ENCODE results near the gene STARD3. TPM values are rescaled to one million over a fixed set of nuclear protein-coding genes. Genes with fewer than 3 reads are reported as not detected.

The STARD3 gene
- total and polyA plus RNA-seq, 2 of the 13 experiments (the other 11 are each of a cell fraction or from before 2014, with no cell fraction given), result 34.6 to 100 TPM

DNA sequence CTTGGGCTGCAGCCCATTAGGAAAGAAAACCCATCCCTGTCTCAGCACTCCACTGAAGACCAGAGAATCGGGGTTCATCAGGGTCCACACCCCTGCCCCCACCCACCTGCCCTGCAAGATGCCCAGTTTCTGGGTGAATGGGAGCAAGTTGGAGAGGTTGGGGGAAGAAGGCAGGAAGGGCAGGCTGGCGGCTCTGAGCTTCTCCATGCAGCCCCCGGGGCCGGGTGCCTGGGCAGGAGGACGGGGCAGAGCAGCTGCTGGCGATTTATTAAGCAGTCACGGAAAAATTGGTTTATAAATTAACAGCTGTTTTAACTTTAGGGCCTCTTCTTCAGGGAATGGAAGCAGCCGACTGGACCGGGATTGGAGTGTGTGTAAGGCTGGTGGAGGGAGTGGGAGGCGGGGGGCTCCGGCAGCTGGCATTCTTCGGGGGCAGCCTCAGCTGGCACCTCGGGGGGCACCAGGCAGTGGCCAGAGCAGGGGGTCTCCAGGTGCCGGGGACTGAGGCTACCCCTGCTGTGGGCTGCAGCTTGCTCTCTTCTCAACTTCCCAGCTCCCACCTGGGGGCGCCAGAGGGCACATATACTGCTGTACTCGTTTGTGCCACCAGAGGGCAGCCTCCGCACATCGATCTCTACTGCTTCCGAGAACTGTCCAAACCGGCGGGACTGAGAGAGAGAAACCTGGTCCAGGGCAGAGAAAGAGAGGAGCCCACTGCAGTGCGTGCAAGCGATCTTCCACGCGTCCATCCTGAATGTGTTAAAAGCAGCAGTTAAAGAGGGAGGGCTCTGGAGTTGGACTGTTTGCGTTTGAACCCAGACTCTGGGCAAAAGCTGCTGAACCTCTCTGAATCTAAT is 15.2 kb upstream of the STARD3 start (continued):
- TF ChIP-seq, protein P1, sequence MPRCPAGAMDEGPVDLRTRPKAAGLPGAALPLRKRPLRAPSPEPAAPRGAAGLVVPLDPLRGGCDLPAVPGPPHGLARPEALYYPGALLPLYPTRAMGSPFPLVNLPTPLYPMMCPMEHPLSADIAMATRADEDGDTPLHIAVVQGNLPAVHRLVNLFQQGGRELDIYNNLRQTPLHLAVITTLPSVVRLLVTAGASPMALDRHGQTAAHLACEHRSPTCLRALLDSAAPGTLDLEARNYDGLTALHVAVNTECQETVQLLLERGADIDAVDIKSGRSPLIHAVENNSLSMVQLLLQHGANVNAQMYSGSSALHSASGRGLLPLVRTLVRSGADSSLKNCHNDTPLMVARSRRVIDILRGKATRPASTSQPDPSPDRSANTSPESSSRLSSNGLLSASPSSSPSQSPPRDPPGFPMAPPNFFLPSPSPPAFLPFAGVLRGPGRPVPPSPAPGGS (CRISPR knock-in tag; IDR thresholded peaks at IDR 0.05), result 0 out of 2 replicates have a peak, but pooled peaks have one; percentile 16
- TF ChIP-seq, protein P2, sequence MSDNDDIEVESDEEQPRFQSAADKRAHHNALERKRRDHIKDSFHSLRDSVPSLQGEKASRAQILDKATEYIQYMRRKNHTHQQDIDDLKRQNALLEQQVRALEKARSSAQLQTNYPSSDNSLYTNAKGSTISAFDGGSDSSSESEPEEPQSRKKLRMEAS (IDR thresholded peaks at IDR 0.05), result peak; percentile 69
- no peak for TF ChIP-seq ZNF790 (CRISPR knock-in tag; IDR thresholded peaks at IDR 0.05; ENCODE audit: borderline replicate concordance)
- TF ChIP-seq ZNF644 (CRISPR knock-in tag; IDR thresholded peaks at IDR 0.05; ENCODE audit: low read depth), result no peak
- TF ChIP-seq, protein P3, sequence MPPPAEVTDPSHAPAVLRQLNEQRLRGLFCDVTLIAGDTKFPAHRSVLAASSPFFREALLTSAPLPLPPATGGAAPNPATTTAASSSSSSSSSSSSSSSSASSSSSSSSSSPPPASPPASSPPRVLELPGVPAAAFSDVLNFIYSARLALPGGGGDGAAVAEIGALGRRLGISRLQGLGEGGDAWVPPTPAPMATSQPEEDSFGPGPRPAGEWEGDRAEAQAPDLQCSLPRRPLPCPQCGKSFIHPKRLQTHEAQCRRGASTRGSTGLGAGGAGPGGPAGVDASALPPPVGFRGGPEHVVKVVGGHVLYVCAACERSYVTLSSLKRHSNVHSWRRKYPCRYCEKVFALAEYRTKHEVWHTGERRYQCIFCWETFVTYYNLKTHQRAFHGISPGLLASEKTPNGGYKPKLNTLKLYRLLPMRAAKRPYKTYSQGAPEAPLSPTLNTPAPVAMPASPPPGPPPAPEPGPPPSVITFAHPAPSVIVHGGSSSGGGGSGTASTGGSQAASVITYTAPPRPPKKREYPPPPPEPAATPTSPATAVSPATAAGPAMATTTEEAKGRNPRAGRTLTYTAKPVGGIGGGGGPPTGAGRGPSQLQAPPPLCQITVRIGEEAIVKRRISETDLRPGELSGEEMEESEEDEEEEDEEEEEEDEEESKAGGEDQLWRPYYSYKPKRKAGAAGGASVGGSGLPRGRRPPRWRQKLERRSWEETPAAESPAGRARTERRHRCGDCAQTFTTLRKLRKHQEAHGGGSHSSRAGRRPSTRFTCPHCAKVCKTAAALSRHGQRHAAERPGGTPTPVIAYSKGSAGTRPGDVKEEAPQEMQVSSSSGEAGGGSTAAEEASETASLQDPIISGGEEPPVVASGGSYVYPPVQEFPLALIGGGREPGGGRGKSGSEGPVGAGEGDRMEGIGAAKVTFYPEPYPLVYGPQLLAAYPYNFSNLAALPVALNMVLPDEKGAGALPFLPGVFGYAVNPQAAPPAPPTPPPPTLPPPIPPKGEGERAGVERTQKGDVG (CRISPR knock-in tag; IDR thresholded peaks at IDR 0.05; ENCODE audit: borderline replicate concordance), result 0 out of 2 replicates have a peak, but pooled peaks have one; percentile 47
- no peak for TF ChIP-seq TBX2 (CRISPR knock-in tag; IDR thresholded peaks at IDR 0.05; ENCODE audit: borderline replicate concordance)
- TF ChIP-seq MTF1 (CRISPR knock-in tag; IDR thresholded peaks at IDR 0.05), result no peak
- no peak for TF ChIP-seq SMAD1 (CRISPR knock-in tag; IDR thresholded peaks at IDR 0.05; ENCODE audit: borderline replicate concordance, low read depth)
- TF ChIP-seq, protein P4, sequence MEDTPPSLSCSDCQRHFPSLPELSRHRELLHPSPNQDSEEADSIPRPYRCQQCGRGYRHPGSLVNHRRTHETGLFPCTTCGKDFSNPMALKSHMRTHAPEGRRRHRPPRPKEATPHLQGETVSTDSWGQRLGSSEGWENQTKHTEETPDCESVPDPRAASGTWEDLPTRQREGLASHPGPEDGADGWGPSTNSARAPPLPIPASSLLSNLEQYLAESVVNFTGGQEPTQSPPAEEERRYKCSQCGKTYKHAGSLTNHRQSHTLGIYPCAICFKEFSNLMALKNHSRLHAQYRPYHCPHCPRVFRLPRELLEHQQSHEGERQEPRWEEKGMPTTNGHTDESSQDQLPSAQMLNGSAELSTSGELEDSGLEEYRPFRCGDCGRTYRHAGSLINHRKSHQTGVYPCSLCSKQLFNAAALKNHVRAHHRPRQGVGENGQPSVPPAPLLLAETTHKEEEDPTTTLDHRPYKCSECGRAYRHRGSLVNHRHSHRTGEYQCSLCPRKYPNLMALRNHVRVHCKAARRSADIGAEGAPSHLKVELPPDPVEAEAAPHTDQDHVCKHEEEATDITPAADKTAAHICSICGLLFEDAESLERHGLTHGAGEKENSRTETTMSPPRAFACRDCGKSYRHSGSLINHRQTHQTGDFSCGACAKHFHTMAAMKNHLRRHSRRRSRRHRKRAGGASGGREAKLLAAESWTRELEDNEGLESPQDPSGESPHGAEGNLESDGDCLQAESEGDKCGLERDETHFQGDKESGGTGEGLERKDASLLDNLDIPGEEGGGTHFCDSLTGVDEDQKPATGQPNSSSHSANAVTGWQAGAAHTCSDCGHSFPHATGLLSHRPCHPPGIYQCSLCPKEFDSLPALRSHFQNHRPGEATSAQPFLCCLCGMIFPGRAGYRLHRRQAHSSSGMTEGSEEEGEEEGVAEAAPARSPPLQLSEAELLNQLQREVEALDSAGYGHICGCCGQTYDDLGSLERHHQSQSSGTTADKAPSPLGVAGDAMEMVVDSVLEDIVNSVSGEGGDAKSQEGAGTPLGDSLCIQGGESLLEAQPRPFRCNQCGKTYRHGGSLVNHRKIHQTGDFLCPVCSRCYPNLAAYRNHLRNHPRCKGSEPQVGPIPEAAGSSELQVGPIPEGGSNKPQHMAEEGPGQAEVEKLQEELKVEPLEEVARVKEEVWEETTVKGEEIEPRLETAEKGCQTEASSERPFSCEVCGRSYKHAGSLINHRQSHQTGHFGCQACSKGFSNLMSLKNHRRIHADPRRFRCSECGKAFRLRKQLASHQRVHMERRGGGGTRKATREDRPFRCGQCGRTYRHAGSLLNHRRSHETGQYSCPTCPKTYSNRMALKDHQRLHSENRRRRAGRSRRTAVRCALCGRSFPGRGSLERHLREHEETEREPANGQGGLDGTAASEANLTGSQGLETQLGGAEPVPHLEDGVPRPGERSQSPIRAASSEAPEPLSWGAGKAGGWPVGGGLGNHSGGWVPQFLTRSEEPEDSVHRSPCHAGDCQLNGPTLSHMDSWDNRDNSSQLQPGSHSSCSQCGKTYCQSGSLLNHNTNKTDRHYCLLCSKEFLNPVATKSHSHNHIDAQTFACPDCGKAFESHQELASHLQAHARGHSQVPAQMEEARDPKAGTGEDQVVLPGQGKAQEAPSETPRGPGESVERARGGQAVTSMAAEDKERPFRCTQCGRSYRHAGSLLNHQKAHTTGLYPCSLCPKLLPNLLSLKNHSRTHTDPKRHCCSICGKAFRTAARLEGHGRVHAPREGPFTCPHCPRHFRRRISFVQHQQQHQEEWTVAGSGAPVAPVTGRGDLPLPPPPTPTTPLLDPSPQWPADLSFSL (CRISPR knock-in tag; IDR thresholded peaks at IDR 0.05), result no peak
- no peak for TF ChIP-seq ZNF354B (CRISPR knock-in tag; IDR thresholded peaks at IDR 0.05)
- TF ChIP-seq NCOA5 (CRISPR knock-in tag; IDR thresholded peaks at IDR 0.05), result no peak
- TF ChIP-seq POLR2G (IDR thresholded peaks at IDR 0.05; ENCODE audit: low read depth, low read length), result no peak
- TF ChIP-seq ZNF124 (CRISPR knock-in tag; IDR thresholded peaks at IDR 0.05), result peak; percentile 95
- no peak for TF ChIP-seq NR3C1 (CRISPR knock-in tag; IDR thresholded peaks at IDR 0.05)
- no peak for TF ChIP-seq ATF7-NPFF (CRISPR knock-in tag; IDR thresholded peaks at IDR 0.05; ENCODE audit: low read depth)
- no peak for TF ChIP-seq ATF1 (CRISPR knock-in tag; IDR thresholded peaks at IDR 0.05)
- no peak for TF ChIP-seq HIVEP1 (CRISPR knock-in tag; IDR thresholded peaks at IDR 0.05)
- no peak for TF ChIP-seq ZNF446 (CRISPR knock-in tag; IDR thresholded peaks at IDR 0.05)
- TF ChIP-seq RNF2 (conservative IDR thresholded peaks at IDR 0.05; ENCODE audit: low read depth), result no peak; the same call in 1 of the 2 replicates

All from HepG2 (cell line).